Nephron progenitor cell (in vitro differentiated cells): Measurements from ENCODE around the gene ACBD7.

Experiments used
- DNase-seq: peaks from one replicate; pipeline ENCODE4 v3.0.0; 2021
- H3K27ac Mint-ChIP-seq: 2 replicates; pipeline ENCODE4 v1.8.0; 2021; ENCODE audit warnings: mild to moderate bottlenecking, moderate library complexity, mixed read lengths
- H3K27me3 Mint-ChIP-seq: 2 replicates; pipeline ENCODE4 v1.8.0; 2021; ENCODE audit warnings: mild to moderate bottlenecking, low read depth, mixed read lengths; ENCODE audit not compliant: poor library complexity
- H3K36me3 Mint-ChIP-seq: 2 replicates; pipeline ENCODE4 v1.8.0; 2021; ENCODE audit warnings: low read depth, mixed read lengths
- H3K4me1 Mint-ChIP-seq: 2 replicates; pipeline ENCODE4 v1.8.0; 2021; ENCODE audit warnings: mixed read lengths
- H3K4me3 Mint-ChIP-seq: 2 replicates; pipeline ENCODE4 v1.8.0; 2021; ENCODE audit warnings: mild to moderate bottlenecking, moderate library complexity, mixed read lengths
- H3K9me3 Mint-ChIP-seq: 2 replicates; pipeline ENCODE4 v1.8.0; 2021; ENCODE audit warnings: mild to moderate bottlenecking, moderate library complexity, mixed read lengths
- CTCF ChIP-seq: fragments of 200-600 bp; sonication (generic); IDR thresholded peaks from 2 replicates; pipeline ENCODE4 v1.5.0; 2021; ENCODE audit warnings: antibody characterized with exemption

Gene ACBD7

GRCh38 chr10:15099886-15100285, 11.3 kb upstream of the ACBD7 start:
- Mint-ChIP-seq H3K36me3 (peaks cover 36% of the 10 kb centered on the region), H3K4me3 (peak overlapping the region; percentile 28), H3K9me3 (no peaks in the 10 kb centered on the region), H3K4me1 (peaks cover 52% of the 10 kb centered on the region), H3K27ac (no peak overlapping the region), H3K27me3 (peaks cover 6% of the 10 kb centered on the region)
- TF ChIP-seq CTCF, result no peak
- DNase-seq, result no peak

GRCh38 chr10:15097011-15097812, 8.6 kb upstream of the ACBD7 start, which contains the start of gene RPP38:
RPP38 (plus strand) TSS chr10:15097355; CDS start chr10:15103315, 5,960 bp downstream.
- no peaks in the 10 kb centered on the region for H3K9me3 Mint-ChIP-seq
- DNase-seq, result peak; percentile 98
- H3K36me3 Mint-ChIP-seq, result peaks cover 20% of the 10 kb centered on the region
- peaks cover 16% of the 10 kb centered on the region for H3K27me3 Mint-ChIP-seq
- no peak for TF ChIP-seq CTCF
- peak within 1 kb of the TSS; percentile 99 for H3K4me3 Mint-ChIP-seq
- peak within 1 kb of the TSS; percentile 99 for H3K27ac Mint-ChIP-seq
- H3K4me1 Mint-ChIP-seq, result peaks cover 41% of the 10 kb centered on the region

- Mint-ChIP-seq H3K9me3 (peaks cover 3% of the 10 kb centered on the region), H3K27me3 (peaks cover 16% of the 10 kb centered on the region), H3K4me3 (peak overlapping the region; percentile 99), H3K4me1 (peaks cover 37% of the 10 kb centered on the region), H3K27ac (peak overlapping the region; percentile 64), H3K36me3 (peaks cover 14% of the 10 kb centered on the region)
- no peak for TF ChIP-seq CTCF
- no peak for DNase-seq
Measured at GRCh38 chr10:15096661-15097010, 8.1 kb upstream of the ACBD7 start.

GRCh38 chr10:15092855-15093408, 4.4 kb upstream of the ACBD7 start:
- no peak for TF ChIP-seq CTCF
- Mint-ChIP-seq H3K4me1 (peaks cover 19% of the 10 kb centered on the region), H3K27ac (no peak overlapping the region), H3K36me3 (peaks cover 3% of the 10 kb centered on the region), H3K9me3 (peaks cover 3% of the 10 kb centered on the region), H3K27me3 (peaks cover 14% of the 10 kb centered on the region), H3K4me3 (no peak overlapping the region)
- DNase-seq, result no peak

- peaks cover 10% of the 10 kb centered on the region for H3K4me1 Mint-ChIP-seq
Measured at GRCh38 chr10:15091418-15091817, 2.8 kb upstream of the ACBD7 start.

More at GRCh38 chr10:15091418-15091817, 2.8 kb upstream of the ACBD7 start:
- no peak overlapping the region for H3K27ac Mint-ChIP-seq
- H3K36me3 Mint-ChIP-seq, result peaks cover 3% of the 10 kb centered on the region
- no peak for TF ChIP-seq CTCF
- H3K4me3 Mint-ChIP-seq, result no peak overlapping the region
- no peak for DNase-seq
- H3K9me3 Mint-ChIP-seq, result peaks cover 3% of the 10 kb centered on the region
- H3K27me3 Mint-ChIP-seq, result peaks cover 18% of the 10 kb centered on the region
